Measurements from ENCODE around the gene SLC38A8.

GRCh38 chr16:83967838-83968305 lies 74.7 kb downstream of the SLC38A8 start, which contains the start of gene NECAB2:
- TF ChIP-seq CTCF (IDR thresholded peaks at IDR 0.05) = peak in 4 of 6 experiments; percentile 41 to 54 (median 43)
- no peak for TF ChIP-seq POLR2A (IDR thresholded peaks at IDR 0.05)

Measured in Peyer's patch (tissue), 4 donors.